ENCODE results near the gene DUS3L. TPM values are rescaled to one million over a fixed set of nuclear protein-coding genes. Genes with fewer than 3 reads are reported as not detected.
"Not testable (repeated sequence)": the region's sequence is repeated elsewhere in the genome, so short reads cannot be mapped to it uniquely, and the experiment has no call there.

The DUS3L gene
- total RNA-seq, 1 donor from 2014 or later, result 61.1 TPM

- TF ChIP-seq CTCF (IDR thresholded peaks at IDR 0.05; ENCODE audit: unreplicated experiment), result no peak
- Mint-ChIP-seq H3K27ac (no peak overlapping the region), H3K4me3 (no peak overlapping the region), H3K9me3 (peaks cover 4% of the 10 kb centered on the region), H3K4me1 (peaks cover 11% of the 10 kb centered on the region), H3K36me3 (peaks cover 33% of the 10 kb centered on the region), H3K27me3 (ENCODE audit: low read depth) (no peaks in the 10 kb centered on the region)
- no peak for DNase-seq (ENCODE audit: low spot score in 2 of 2, unreplicated experiment in 2 of 2)
Observed at GRCh38 chr19:5786593-5787408, 4.2 kb downstream of the DUS3L start.

GRCh38 chr19:5785423-5785822 lies 5.5 kb downstream of the DUS3L start:
- no peak for DNase-seq (ENCODE audit: low spot score in 2 of 2, unreplicated experiment in 2 of 2)
- H3K27me3 Mint-ChIP-seq (ENCODE audit: low read depth), result no peaks in the 10 kb centered on the region
- no peak for TF ChIP-seq CTCF (IDR thresholded peaks at IDR 0.05; ENCODE audit: unreplicated experiment)
- peaks cover 6% of the 10 kb centered on the region for H3K4me1 Mint-ChIP-seq
- no peaks in the 10 kb centered on the region for H3K9me3 Mint-ChIP-seq
- H3K36me3 Mint-ChIP-seq, result peaks cover 28% of the 10 kb centered on the region
- no peak overlapping the region for H3K4me3 Mint-ChIP-seq
- no peak overlapping the region for H3K27ac Mint-ChIP-seq

- no peak for DNase-seq (ENCODE audit: low spot score in 2 of 2, unreplicated experiment in 2 of 2)
- Mint-ChIP-seq H3K27ac (no peak within 1 kb of the TSS), H3K4me3 (no peak within 1 kb of the TSS), H3K4me1 (peaks cover under 1% of the 10 kb centered on the region), H3K27me3 (ENCODE audit: low read depth) (no peaks in the 10 kb centered on the region), H3K9me3 (no peaks in the 10 kb centered on the region), H3K36me3 (peaks cover 24% of the 10 kb centered on the region)
- no peak for TF ChIP-seq CTCF (IDR thresholded peaks at IDR 0.05; ENCODE audit: unreplicated experiment)
Observed at GRCh38 chr19:5784581-5785147, 6.3 kb downstream of the DUS3L start, which contains the start of gene PRR22. TSS of gene PRR22 (minus strand) at chr19:5784746. CDS start at chr19:5784660, 86 bp downstream.

- no peak for DNase-seq (ENCODE audit: low spot score in 2 of 2, unreplicated experiment in 2 of 2)
- no peak overlapping the region for H3K4me3 Mint-ChIP-seq
- no peak overlapping the region for H3K27ac Mint-ChIP-seq
- no peaks in the 10 kb centered on the region for H3K4me1 Mint-ChIP-seq
- H3K9me3 Mint-ChIP-seq, result no peaks in the 10 kb centered on the region
- no peak for TF ChIP-seq CTCF (IDR thresholded peaks at IDR 0.05; ENCODE audit: unreplicated experiment)
- peaks cover 21% of the 10 kb centered on the region for H3K36me3 Mint-ChIP-seq
- H3K27me3 Mint-ChIP-seq (ENCODE audit: low read depth), result no peaks in the 10 kb centered on the region
Observed at GRCh38 chr19:5782945-5783919, 7.7 kb downstream of the DUS3L start.

- no peak for TF ChIP-seq CTCF (IDR thresholded peaks at IDR 0.05; ENCODE audit: unreplicated experiment)
- H3K9me3 Mint-ChIP-seq, result no peaks in the 10 kb centered on the region
- H3K27me3 Mint-ChIP-seq (ENCODE audit: low read depth), result no peaks in the 10 kb centered on the region
- no peak overlapping the region for H3K27ac Mint-ChIP-seq
- H3K4me3 Mint-ChIP-seq, result no peak overlapping the region
- no peak for DNase-seq (ENCODE audit: low spot score in 2 of 2, unreplicated experiment in 2 of 2)
- H3K36me3 Mint-ChIP-seq, result peaks cover 17% of the 10 kb centered on the region
- H3K4me1 Mint-ChIP-seq, result no peaks in the 10 kb centered on the region
Observed at GRCh38 chr19:5782322-5782721, 8.6 kb downstream of the DUS3L start.

GRCh38 chr19:5780916-5781315 lies 10.0 kb downstream of the DUS3L start:
- not testable (repeated sequence) for H3K9me3 Mint-ChIP-seq; H3K4me3 Mint-ChIP-seq; H3K4me1 Mint-ChIP-seq; H3K36me3 Mint-ChIP-seq; DNase-seq (ENCODE audit: low spot score in 2 of 2, unreplicated experiment in 2 of 2); H3K27ac Mint-ChIP-seq; H3K27me3 Mint-ChIP-seq (ENCODE audit: low read depth)
